Measurements from ENCODE around the gene SMLR1.

Gene SMLR1

GRCh38 chr6:130873746-130874145, 46.5 kb downstream of the SMLR1 start:
- Histone ChIP-seq H3K36me3 (replicated peaks) (no peaks in the 10 kb centered on the region; the same call in 1 of the 2 replicates), H3K27me3 (ENCODE audit: low read depth) (no peaks in the 10 kb centered on the region), H3K4me3 (no peak overlapping the region), H3K4me1 (peaks cover 2% of the 10 kb centered on the region; the same call in 1 of the 2 replicates), H3K9me3 (no peaks in the 10 kb centered on the region)
- in situ Hi-C loops (cut with MboI; ENCODE audit: low sequenced_read_pairs) = no loop called here
- peak in 1 of 2 experiments; percentile 24 for DNase-seq (ENCODE audit: low spot score in 2 of 2)

DNA sequence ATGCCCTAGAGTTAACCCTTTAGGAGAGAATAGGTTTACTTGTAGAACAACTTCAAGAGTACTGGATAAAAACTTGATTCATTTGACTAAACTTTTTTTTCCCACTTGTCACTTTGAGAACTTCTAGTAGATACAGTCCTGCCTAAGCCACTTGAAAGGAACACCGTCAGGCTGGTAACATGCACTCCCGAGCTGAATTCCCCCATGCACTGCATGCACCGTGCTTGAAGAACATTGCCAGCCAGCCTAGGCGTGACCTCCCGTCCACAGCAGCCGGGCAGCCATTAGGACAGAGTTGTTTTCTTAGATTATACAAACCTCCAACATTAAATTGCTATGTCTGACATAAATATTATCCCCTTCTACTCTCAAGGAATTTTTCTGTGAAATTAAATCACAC, 52.6 kb downstream of the SMLR1 start:
- Histone ChIP-seq H3K4me1 (no peaks in the 10 kb centered on the region), H3K4me3 (no peak overlapping the region), H3K9me3 (no peaks in the 10 kb centered on the region), H3K27me3 (ENCODE audit: low read depth) (no peaks in the 10 kb centered on the region), H3K36me3 (replicated peaks) (no peaks in the 10 kb centered on the region; the same call in 1 of the 2 replicates)
- in situ Hi-C loops (cut with MboI; ENCODE audit: low sequenced_read_pairs) = loop anchor here (10.0 kb wide), 2 partner anchors 225 to 645 kb away; no protein-coding TSS in a partner anchor
- no peak for DNase-seq (ENCODE audit: low spot score in 2 of 2)

DNA sequence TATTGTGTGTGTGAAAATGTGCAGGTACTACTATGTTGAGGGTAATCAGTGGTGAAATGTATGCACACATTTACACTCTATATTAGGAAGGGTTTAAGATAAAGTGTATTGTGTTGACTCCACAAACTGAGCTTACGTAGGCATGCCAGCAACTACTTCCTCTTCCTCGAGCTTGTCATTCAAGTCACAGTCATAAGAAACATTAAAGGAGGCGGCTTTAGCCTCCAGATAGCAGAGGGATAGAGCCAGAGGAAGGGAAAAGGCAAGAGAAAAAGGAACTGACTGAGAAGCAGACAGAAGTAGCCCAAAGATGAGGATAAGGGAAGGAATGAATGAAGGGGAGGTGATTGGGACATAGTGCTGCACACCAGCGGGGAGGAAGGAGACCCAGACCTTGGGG, 55.2 kb downstream of the SMLR1 start:
- Histone ChIP-seq H3K4me3 (no peak overlapping the region), H3K27me3 (ENCODE audit: low read depth) (no peaks in the 10 kb centered on the region), H3K9me3 (no peaks in the 10 kb centered on the region), H3K36me3 (replicated peaks) (no peaks in the 10 kb centered on the region), H3K4me1 (no peaks in the 10 kb centered on the region)
- in situ Hi-C loops (cut with MboI; ENCODE audit: low sequenced_read_pairs) = loop anchor here (10.0 kb wide), 2 partner anchors 222 to 642 kb away; no protein-coding TSS in a partner anchor
- no peak for DNase-seq (ENCODE audit: low spot score in 2 of 2)

DNA sequence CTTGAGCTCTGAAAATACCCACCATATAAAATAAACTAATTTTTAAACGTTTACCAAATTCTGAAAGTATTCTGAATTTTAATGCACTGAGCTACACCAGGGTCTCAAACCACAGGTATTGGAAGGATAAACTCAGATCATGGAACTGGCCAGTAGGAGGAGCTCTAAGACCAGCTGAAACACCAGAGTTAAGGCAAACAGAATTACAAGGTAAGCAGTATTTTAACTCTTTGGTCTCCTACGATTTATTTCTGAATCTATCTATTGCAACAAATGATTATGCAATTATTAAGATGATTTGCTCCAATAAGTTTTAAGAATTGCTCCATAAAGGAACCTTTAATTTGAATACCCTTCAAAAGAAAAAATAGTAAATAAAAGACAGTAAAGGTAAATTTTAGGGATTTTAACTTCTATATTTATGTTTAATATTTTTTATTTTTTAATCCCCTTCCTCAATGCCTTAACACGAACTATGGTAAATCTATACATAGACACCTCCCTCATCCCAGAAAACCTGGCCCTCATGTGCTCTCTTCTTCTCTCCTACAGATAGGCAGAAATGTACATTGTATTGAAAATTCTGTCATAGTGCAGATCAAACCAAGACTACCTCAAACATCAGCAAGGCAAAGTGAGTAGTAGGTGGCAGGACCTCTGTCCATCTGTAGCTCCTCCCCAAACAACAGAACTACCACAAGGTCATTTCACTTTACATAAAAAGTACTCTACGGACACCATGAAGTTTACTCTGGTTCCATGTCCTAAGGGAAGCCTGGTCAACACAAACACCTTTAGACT, 58.4 kb downstream of the SMLR1 start:
- Histone ChIP-seq H3K4me3 (no peak overlapping the region), H3K27me3 (ENCODE audit: low read depth) (no peaks in the 10 kb centered on the region), H3K36me3 (replicated peaks) (peaks cover 8% of the 10 kb centered on the region; the same call in 1 of the 2 replicates), H3K4me1 (no peaks in the 10 kb centered on the region; the same call in 1 of the 2 replicates), H3K9me3 (no peaks in the 10 kb centered on the region)
- peak; percentile 73 to 85 for DNase-seq (ENCODE audit: low spot score in 2 of 2)
- in situ Hi-C loops (cut with MboI; ENCODE audit: low sequenced_read_pairs) = loop anchor here (5.0 to 10.0 kb wide), 3 partner anchors 219 to 639 kb away; no protein-coding TSS in a partner anchor
